OCI-LY1 (cell line): ENCODE results near the gene CD27.

Experiments used
- H2AFZ ChIP-seq: fragments of 200-600 bp; sonication (generic), shearing (Covaris generic); 2 replicates; pipeline ENCODE4 v1.6.0; 2014; ENCODE audit warnings: antibody characterized with exemption, mild to moderate bottlenecking, low read length
- H3F3A ChIP-seq: fragments of 200-600 bp; sonication (generic), shearing (Covaris generic); 2 replicates; pipeline ENCODE4 v1.6.0; 2014; ENCODE audit warnings: mild to moderate bottlenecking, antibody characterized with exemption, low read length, moderate library complexity; ENCODE audit not compliant: insufficient read depth
- H3K27ac ChIP-seq: fragments of 200-600 bp; sonication (generic); 2 replicates; pipeline ENCODE4 v1.5.1; 2014; ENCODE audit warnings: low read length, mixed run types, mild to moderate bottlenecking, low read depth; ENCODE audit not compliant: poor library complexity, severe bottlenecking
- H3K27me3 ChIP-seq: fragments of 200-600 bp; sonication (generic); 2 replicates; pipeline ENCODE4 v1.6.0; 2014; ENCODE audit warnings: antibody characterized with exemption, mild to moderate bottlenecking, low read length, moderate library complexity; ENCODE audit not compliant: insufficient read depth
- H3K36me3 ChIP-seq: fragments of 200-600 bp; sonication (generic); 2 replicates; pipeline ENCODE4 v1.6.1; 2014; ENCODE audit warnings: mild to moderate bottlenecking, antibody characterized with exemption, low read length, moderate library complexity, mixed read lengths; ENCODE audit not compliant: insufficient read depth
- H3K4me1 ChIP-seq: fragments of 200-600 bp; sonication (generic); 2 replicates; pipeline ENCODE4 v1.5.1; 2014; ENCODE audit warnings: mild to moderate bottlenecking, low read length, moderate library complexity; ENCODE audit not compliant: insufficient read depth, severe bottlenecking
- H3K4me2 ChIP-seq: fragments of 200-600 bp; sonication (generic), shearing (Covaris generic); 2 replicates; pipeline ENCODE4 v1.6.1; 2014; ENCODE audit warnings: low read length
- H3K4me3 ChIP-seq: fragments of 200-600 bp; sonication (generic); 2 replicates; pipeline ENCODE4 v1.5.1; 2014; ENCODE audit warnings: low read length, low read depth, mild to moderate bottlenecking, mixed read lengths; ENCODE audit not compliant: poor library complexity, severe bottlenecking
- H3K79me2 ChIP-seq: fragments of 200-600 bp; shearing (Covaris generic); 2 replicates; pipeline ENCODE4 v1.6.1; 2016; ENCODE audit warnings: mixed run types, low read length, mixed read lengths; ENCODE audit not compliant: insufficient read depth
- H3K9ac ChIP-seq: fragments of 200-600 bp; sonication (generic), shearing (Covaris generic); 2 replicates; pipeline ENCODE4 v1.6.1; 2014; ENCODE audit warnings: mild to moderate bottlenecking, low read length, mixed read lengths
- H3K9me2 ChIP-seq: fragments of 200-600 bp; sonication (generic), shearing (Covaris generic); 2 replicates; pipeline ENCODE4 v1.6.1; 2014; ENCODE audit warnings: low read depth, mild to moderate bottlenecking, low read length, mixed read lengths
- H3K9me3 ChIP-seq: fragments of 200-600 bp; shearing (Covaris generic); 2 replicates; pipeline ENCODE4 v1.6.1; 2014; ENCODE audit warnings: low read length, mixed read lengths
- H4K20me1 ChIP-seq: fragments of 200-600 bp; sonication (generic), shearing (Covaris generic); 2 replicates; pipeline ENCODE4 v1.6.0; 2016; ENCODE audit warnings: mild to moderate bottlenecking, low read length; ENCODE audit not compliant: insufficient read depth
- EZH2 ChIP-seq: fragments of 200-600 bp; sonication (generic), shearing (Covaris generic); IDR thresholded peaks from 2 replicates; pipeline ENCODE4 v1.8.0; 2017; ENCODE audit warnings: borderline replicate concordance, mixed run types, mild to moderate bottlenecking, antibody characterized with exemption, low read length, moderate library complexity, mixed read lengths
- TF ChIP-seq, protein P1 (sequence below): fragments of 200-600 bp; sonication (generic), shearing (Covaris generic); IDR thresholded peaks from 2 replicates; pipeline ENCODE4 v1.5.1; 2017; ENCODE audit warnings: mild to moderate bottlenecking, antibody characterized with exemption, low read length, moderate library complexity, mixed read lengths

CD27 gene

DNA sequence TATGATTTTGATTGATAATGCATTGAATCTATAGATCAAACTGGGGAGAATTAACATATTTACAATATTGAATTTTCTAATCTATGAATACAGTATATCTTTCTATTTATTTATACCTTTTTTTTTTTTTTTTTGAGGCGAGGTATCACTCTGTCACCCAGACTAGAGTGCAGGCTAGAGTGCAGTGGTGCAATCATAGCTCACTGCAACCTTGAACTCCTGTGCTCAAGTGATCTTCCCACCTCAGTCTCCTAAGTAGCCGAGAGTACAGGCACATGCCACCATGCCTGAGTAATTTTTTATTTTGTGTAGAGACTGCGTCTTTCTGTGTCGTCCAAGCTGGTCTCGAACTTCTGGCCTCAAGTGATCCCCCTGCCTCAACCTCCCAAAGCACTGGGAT lies 40.4 kb upstream of the CD27 start:
- Histone ChIP-seq H3K9ac (no peak overlapping the region), H3K79me2 (no peaks in the 10 kb centered on the region), H4K20me1 (no peaks in the 10 kb centered on the region), H3K9me3 (0 out of 2 replicates have a peak, but pooled peaks cover 4% of the 10 kb centered on the region), H3K27me3 (peaks cover 4% of the 10 kb centered on the region; the same call in 1 of the 2 replicates), H3K4me1 (no peaks in the 10 kb centered on the region), H3K4me3 (no peak overlapping the region), H3K36me3 (no peaks in the 10 kb centered on the region), H2AFZ (no peak overlapping the region), H3K9me2 (no peaks in the 10 kb centered on the region), H3F3A (no peaks in the 10 kb centered on the region), H3K4me2 (no peak overlapping the region), H3K27ac (no peak overlapping the region)
- TF ChIP-seq, protein P1, sequence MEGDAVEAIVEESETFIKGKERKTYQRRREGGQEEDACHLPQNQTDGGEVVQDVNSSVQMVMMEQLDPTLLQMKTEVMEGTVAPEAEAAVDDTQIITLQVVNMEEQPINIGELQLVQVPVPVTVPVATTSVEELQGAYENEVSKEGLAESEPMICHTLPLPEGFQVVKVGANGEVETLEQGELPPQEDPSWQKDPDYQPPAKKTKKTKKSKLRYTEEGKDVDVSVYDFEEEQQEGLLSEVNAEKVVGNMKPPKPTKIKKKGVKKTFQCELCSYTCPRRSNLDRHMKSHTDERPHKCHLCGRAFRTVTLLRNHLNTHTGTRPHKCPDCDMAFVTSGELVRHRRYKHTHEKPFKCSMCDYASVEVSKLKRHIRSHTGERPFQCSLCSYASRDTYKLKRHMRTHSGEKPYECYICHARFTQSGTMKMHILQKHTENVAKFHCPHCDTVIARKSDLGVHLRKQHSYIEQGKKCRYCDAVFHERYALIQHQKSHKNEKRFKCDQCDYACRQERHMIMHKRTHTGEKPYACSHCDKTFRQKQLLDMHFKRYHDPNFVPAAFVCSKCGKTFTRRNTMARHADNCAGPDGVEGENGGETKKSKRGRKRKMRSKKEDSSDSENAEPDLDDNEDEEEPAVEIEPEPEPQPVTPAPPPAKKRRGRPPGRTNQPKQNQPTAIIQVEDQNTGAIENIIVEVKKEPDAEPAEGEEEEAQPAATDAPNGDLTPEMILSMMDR: no peak
- TF ChIP-seq EZH2: no peak

DNA sequence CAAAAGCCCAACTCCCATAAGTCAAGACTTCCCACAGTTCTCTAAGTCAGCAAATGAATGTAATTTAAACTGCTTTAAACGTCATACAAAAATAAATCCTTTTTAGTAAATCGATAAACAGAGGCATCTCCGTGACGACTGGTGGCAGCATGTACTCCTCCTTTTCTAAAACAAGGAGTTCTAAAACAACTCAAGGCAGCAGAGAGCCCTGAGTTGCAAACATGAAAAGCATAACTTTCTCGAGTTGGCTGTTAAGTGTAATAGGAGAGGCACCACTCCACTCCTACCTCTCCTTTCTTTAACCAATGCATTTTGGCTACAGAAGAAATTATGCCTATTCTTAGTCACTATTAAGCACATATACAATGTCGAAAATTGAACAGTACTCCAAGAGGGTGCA lies 38.8 kb upstream of the CD27 start:
- H3K9ac ChIP-seq: no peak overlapping the region
- no peaks in the 10 kb centered on the region for H3F3A ChIP-seq
- no peak overlapping the region for H3K4me2 ChIP-seq
- H3K27me3 ChIP-seq: peaks cover 4% of the 10 kb centered on the region; the same call in 1 of the 2 replicates
- H3K36me3 ChIP-seq: no peaks in the 10 kb centered on the region; the same call in 1 of the 2 replicates
- H3K4me1 ChIP-seq: no peaks in the 10 kb centered on the region
- H4K20me1 ChIP-seq: no peaks in the 10 kb centered on the region
- H3K9me2 ChIP-seq: no peaks in the 10 kb centered on the region
- H3K27ac ChIP-seq: no peak overlapping the region
- TF ChIP-seq, protein P1: no peak
- TF ChIP-seq EZH2: no peak
- no peaks in the 10 kb centered on the region for H3K79me2 ChIP-seq
- H3K4me3 ChIP-seq: no peak overlapping the region
- H2AFZ ChIP-seq: no peak overlapping the region
- 0 out of 2 replicates have a peak, but pooled peaks cover 4% of the 10 kb centered on the region for H3K9me3 ChIP-seq

DNA sequence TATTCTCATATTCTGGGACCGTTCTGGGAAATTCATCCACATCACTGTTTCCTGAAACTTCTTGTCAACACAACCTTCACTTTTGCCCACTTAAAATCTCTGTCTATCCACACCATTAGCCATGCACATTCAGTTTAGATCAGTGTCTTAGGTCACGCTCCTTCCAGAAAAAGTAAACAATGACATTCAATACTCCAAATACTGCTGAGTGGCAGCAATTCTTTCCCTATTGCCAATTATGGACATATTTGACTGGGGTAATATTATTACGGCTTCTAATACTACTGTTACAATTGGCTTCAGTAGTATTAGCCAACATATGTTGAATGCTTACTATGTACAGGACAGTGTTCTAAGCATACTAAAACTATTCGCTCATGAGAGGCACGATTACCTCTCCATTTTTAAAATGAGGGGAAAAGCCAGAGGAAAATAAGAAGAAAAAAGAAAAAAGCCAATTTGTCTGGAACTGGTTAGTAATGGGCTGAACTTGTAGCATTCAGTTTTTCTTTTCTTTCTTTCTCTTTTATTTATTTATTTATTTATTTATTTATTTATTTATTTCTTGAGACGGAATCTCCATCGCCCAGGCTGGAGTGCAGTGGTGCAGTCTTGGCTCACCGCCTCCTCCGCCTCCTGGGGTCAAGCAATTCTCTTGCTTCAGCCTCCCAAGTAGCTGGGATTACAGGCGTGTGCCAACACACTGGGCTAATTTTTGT lies 37.4 kb upstream of the CD27 start:
- H2AFZ ChIP-seq: no peak overlapping the region
- H4K20me1 ChIP-seq: no peaks in the 10 kb centered on the region
- H3K9me3 ChIP-seq: 0 out of 2 replicates have a peak, but pooled peaks cover 4% of the 10 kb centered on the region
- TF ChIP-seq, protein P1: no peak
- TF ChIP-seq EZH2: no peak
- H3F3A ChIP-seq: no peaks in the 10 kb centered on the region
- H3K79me2 ChIP-seq: no peaks in the 10 kb centered on the region
- H3K9ac ChIP-seq: no peak overlapping the region
- H3K27me3 ChIP-seq: peaks cover 4% of the 10 kb centered on the region; the same call in 1 of the 2 replicates
- H3K4me1 ChIP-seq: no peaks in the 10 kb centered on the region
- H3K4me2 ChIP-seq: no peak overlapping the region
- no peaks in the 10 kb centered on the region; the same call in 1 of the 2 replicates for H3K36me3 ChIP-seq
- H3K27ac ChIP-seq: no peak overlapping the region
- no peak overlapping the region for H3K4me3 ChIP-seq
- H3K9me2 ChIP-seq: no peaks in the 10 kb centered on the region
